22Rv1 (cell line): ENCODE results near the gene WHRN.

Source experiments
- H3K27ac ChIP-seq: fragments of 450-650 bp; 2 replicates; pipeline ENCODE4 v1.5.1; 2017
- ZFX ChIP-seq: fragments of 450-650 bp; IDR thresholded peaks from 2 replicates; pipeline ENCODE4 v1.6.1; 2017; ENCODE audit warnings: antibody characterized with exemption, borderline replicate concordance
- TF ChIP-seq, protein P1 (sequence below): fragments of 450-650 bp; IDR thresholded peaks from 2 replicates; pipeline ENCODE4 v1.5.1; 2017; ENCODE audit warnings: mild to moderate bottlenecking

The WHRN gene

DNA sequence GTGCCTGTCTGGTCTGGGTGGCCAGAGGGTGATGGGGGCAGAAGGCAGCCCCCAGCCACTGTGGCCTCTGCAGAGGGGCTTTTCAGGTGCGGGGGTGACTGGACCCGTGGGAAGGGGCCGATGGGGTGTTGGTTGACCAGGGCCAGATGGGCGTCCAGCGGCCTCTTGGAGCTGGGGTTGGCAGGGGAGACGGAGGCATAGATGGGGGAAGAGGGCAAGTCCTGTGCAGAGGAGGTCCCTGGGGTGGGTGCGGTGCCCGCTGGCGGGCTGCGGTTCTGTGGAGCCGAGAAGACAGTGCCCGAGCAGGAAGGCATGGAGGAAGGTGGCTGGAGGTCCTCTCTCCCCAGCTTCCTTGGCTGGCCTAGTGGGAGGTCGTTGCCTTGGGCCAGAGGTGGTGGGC is 98.8 kb downstream of the WHRN start:
- H3K27ac ChIP-seq, result no peak overlapping the region
- no peak for TF ChIP-seq ZFX
- TF ChIP-seq, protein P1, sequence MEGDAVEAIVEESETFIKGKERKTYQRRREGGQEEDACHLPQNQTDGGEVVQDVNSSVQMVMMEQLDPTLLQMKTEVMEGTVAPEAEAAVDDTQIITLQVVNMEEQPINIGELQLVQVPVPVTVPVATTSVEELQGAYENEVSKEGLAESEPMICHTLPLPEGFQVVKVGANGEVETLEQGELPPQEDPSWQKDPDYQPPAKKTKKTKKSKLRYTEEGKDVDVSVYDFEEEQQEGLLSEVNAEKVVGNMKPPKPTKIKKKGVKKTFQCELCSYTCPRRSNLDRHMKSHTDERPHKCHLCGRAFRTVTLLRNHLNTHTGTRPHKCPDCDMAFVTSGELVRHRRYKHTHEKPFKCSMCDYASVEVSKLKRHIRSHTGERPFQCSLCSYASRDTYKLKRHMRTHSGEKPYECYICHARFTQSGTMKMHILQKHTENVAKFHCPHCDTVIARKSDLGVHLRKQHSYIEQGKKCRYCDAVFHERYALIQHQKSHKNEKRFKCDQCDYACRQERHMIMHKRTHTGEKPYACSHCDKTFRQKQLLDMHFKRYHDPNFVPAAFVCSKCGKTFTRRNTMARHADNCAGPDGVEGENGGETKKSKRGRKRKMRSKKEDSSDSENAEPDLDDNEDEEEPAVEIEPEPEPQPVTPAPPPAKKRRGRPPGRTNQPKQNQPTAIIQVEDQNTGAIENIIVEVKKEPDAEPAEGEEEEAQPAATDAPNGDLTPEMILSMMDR, result no peak

GRCh38 chr9:114405294-114406034 is 99.8 kb downstream of the WHRN start:
- TF ChIP-seq ZFX, result no peak
- TF ChIP-seq, protein P1, result peak; percentile 87
- no peak overlapping the region for H3K27ac ChIP-seq

DNA sequence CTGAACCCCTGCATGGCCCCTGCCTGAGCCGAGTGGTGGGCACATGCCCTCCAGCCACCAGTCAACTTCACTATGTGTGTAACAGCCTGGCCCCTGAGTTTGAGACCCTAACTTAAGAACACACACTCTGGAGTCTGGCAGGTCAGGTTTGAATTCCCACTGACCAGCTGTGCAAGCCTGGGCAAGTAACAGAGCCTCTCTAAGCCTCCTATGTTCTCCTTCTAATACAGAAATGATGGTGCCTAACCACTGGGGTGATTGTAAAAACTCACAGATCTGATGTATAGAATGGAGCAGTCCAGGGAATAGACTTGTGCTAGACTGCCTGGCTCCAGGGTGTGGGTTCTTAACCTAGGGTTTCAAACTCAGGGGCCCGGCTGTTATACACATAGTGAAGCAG is 100.7 kb downstream of the WHRN start:
- TF ChIP-seq, protein P1, result no peak
- no peak for TF ChIP-seq ZFX

GRCh38 chr9:114403153-114403756 is 102.0 kb downstream of the WHRN start:
- no peak overlapping the region for H3K27ac ChIP-seq
- no peak for TF ChIP-seq ZFX
- TF ChIP-seq, protein P1, result no peak

More for the DNA sequence above, 100.7 kb downstream of the WHRN start:
- H3K27ac ChIP-seq, result no peak overlapping the region

- no peak for TF ChIP-seq ZFX
- TF ChIP-seq, protein P1, result no peak
- H3K27ac ChIP-seq, result no peak overlapping the region
These were observed 103.9 kb downstream of the WHRN start for GRCh38 chr9:114401344-114401743.

GRCh38 chr9:114400772-114401171 is 104.5 kb downstream of the WHRN start:
- TF ChIP-seq, protein P1, result no peak
- no peak for TF ChIP-seq ZFX
- H3K27ac ChIP-seq, result no peak overlapping the region

DNA sequence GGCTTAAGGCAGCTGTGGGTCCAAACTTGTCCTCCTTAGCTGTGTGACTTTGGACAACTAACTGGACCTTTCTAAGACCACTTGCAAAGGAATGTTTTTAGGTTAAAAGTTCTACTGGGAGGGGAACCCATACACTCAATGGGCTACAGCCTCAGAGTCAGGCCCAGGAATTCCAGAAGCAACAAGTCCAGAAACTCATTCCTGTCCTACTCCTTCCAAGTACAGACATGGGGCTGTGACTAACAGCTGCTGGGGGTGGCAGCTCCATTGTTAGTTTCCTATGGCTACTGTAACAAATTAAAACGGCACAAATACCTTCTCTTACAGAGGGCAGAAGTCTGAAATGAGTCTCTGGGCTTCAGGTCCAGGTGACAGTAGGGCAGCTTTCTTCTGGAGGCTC is 105.1 kb downstream of the WHRN start:
- TF ChIP-seq, protein P1, result no peak
- TF ChIP-seq ZFX, result no peak
- no peak overlapping the region for H3K27ac ChIP-seq
